ENCODE measurements around the gene CXCL17.

The CXCL17 gene

DNA sequence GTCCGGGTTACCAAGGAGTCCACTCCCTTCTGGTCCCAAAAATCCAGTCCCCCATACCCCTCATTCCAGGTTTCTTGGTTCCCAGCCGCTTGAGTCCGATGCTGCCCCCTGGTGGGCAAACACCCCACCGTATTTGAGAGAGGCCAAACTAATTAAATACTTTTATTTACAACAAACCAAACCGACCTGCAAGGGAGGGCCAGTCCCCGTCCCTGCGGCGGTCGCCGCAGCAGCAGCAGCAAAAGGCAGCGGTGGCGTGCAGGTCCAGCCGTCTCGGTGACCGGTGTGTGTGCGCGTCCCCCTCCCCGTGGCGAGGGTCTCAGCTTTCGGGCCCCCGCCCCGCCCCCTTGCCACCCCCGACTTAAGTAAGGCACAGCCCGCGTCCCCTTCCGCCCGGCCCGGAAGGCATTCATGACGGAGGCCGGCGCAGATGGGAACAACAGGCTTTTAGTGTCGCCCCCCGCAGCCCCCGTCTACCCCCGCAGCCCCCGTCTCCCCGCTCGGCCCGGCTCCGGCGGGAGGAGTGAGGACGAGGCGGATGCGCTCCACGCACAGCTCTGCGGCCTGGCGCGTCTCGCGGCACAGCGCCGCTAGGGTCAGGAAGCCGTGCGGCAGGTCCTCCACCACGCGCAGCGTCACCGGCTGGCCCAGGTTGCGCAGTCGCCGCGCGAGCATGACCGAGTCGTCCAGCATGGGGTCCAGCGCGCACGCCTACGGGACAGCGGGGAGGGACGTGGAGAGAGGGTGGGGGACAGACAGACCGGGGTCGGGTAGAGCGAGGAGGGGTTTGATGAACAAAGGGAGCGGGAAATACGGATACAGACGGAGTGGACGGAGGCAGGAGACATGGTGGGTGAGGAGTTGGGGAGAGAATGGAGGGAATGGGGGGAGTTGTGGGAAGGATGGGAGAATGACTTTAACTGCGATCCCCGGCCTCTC is 41.1 kb downstream of the CXCL17 start:
- DNase-seq, result peak in 50 of 56 donors; percentile 15 to 89 (median 62)

DNA sequence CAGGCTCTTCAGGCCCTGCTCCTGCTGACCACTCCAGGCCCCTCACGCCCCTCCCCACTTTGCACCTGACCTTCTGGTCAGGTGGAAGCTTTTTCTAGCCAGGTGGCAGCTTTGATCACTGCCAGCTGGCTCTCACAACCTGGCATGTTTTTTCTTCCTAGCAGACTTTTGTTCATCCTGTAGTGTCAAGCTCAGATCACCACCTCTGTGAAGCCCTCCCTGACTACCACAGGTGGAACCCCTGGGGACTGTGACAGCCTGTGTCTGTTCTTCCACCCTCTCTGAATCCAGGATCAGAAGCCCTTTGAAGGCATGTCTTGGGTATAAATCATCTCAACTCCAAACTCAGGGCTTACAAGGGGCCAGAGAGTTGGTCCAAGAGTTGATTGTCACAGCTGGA is 42.3 kb downstream of the CXCL17 start:
- DNase-seq, result no peak

DNA sequence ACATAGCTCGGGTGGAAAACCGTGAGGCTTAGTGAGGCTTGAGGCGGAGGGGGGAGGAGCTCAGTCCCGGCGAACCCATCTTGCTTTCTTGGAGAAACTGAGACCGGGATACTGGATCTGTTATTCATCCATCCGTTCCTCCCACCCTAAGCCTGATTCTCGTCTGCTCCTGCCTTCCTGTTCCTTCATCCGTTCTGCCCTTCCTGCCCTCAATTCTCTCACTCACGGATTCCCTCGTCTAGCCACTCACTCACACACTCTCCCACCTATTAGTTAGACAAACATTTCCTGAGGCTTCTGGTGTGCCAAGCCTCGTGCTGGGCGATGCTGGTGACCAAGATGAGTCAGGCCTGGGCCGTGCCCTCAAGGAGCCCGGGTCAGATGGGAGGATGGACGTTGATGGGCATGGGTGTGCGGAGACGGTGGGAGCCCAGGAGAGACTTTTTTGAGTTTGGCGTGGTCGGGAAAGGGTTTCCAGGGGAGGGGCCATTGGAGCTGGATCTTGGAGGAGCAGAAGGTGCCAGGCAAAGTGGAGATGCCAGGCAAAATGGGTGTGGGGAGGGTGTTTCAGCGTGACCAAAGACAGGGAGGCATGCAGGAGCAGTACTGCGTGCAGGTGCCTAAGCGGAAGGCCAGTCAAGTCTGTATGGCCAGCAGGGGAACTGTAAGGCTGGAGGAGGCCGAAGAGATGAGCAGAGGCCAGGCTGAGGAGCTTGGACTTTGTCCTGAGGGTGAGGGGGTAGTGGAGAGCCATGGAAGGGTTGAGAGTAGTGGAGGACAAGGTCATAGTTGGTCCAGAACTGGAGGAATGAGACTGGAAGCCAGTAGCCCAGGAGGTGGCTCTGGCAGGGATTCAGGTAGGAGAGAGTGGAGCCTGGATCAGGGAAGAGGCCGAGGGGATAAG is 45.2 kb downstream of the CXCL17 start:
- DNase-seq, result peak in 2 of 56 donors; percentile 28 to 52

DNA sequence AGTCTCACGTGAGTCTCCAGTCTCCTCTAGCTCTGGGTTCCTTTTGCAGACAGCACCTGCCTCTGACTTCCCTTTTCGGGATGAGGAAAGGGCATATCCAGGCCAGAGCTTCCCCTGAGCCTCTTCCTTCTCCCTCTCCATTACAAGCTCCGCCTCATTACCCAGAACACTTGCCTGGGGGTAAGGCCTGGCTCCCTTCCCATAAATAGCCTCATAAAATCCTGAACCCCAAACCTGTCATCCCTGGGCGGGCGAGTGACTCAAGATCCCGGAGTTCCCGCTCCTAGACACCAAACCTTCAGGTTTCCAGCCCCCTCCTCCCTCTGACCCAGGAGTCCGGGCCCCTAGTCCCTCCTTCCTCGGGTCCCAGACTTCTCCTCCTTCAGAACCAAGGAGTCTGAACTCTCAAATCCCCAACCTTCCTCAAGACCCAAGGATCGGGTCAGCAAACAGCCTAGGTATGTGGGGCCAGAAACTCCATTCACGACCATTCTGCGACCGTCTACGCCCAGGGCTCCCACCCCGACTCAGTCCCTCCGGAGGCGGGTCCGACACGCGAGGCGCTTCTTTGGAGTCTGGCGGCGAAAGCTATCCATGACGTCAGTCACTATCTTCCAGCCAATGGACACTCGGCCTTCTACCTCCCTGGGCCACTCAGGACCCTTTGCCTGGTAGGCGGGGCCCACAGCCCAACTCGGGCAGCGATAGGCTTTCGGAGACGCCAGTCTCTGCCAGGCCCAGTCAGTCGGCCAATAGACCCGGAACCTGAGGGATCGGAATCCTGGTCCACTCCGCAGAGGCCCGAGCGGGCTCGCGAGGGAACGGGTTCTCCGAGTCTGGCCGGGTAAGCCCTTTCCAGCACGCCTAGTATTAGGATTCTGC is 46.1 kb downstream of the CXCL17 start:
- DNase-seq, result peak; percentile 84 to 99 (median 97)

DNA sequence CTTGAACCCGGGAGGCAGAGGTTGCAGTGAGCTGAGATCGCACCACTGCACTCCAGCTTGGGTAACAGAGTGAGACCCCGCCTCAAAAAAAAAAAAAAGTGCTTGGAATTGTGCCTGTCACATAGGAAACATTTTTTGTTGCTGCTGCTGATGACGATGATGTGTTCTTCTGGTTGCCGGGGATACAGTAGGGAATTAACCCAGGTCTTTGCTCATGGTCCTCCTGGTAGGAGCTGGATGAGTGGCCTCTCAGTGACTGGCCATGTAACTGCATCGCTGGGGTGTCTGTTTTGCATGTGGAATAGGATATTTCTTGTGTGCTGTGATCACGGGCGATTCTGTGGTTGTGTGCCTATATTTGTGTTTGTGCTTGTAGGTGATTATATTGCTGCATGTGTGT is 48.0 kb downstream of the CXCL17 start:
- DNase-seq, result no peak

DNA sequence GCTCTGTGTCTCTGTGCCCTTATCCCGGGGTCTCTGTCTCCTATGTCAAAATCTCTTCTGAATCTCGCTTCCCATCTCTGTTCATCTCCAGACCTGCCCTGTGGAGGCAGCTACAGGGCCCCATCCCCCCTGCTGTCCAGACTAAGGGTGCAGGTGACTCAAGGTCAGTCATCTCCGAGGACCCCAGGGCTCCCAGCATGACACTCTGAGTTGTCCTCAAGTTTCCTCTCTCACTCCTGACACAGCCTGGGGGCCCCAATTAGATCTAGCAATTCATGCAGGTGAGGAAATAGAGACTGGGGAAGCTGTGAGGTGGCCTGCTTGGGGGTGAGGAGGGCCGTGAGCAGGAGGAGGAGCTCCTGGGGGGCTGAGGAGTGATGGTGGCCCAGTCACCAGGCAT is 50.6 kb downstream of the CXCL17 start:
- no peak for DNase-seq

DNA sequence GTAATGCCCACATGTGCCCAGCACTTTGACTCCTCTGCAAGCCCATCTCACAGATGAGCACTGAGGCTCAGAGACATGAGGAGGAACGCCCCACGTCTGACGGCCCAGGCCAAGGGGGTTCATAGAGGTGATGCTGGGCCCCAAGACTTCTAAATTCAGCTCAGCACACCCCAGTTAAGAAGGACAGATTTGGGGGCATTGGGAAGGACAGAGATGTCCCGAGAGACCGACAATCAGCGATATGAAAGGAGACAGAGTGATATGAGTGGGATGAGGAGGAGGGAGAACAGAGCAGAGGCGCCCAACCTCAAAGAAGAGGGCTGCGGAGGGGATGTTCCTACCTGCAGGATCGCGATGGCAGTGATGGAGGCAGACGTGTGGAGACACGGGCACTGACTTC is 52.8 kb downstream of the CXCL17 start, which contains the start of gene CNFN:
CNFN (minus strand) TSS at position 399 of the 400 bp plus-strand sequence. CDS start 1,260 bp downstream, outside the sequence.
- DNase-seq, result no peak

DNA sequence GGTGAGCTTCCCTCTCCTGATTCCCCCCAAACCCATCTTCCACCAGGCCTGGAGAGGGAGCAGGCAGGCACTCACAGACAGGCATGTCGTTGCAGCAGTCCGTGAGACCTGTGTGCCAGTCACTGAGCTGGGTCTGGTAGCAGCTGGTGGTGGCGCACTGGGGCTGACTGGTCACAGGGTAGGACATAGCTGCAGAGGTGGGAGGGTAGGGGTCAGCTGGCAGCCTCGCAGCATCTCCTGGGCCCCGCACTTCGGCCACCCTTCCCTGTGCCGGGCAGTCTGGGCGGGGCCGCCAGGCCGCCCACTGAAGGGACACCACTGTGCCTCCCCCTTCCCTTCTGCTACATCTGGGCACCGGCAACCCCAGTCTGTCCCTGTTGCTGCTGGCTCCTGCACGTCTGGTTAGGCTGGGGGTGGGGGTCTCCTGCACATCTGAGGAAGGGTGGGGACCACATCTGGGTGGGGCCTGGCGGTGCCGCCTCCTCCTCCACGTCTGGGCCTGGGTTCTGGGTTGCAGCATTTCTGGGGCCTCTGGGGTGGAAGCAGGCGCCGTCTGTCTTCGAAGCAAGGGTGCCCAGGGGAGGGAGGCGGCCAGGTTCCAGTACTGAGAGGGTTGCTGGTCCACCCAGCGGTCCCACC is 53.8 kb downstream of the CXCL17 start:
- DNase-seq, result no peak

DNA sequence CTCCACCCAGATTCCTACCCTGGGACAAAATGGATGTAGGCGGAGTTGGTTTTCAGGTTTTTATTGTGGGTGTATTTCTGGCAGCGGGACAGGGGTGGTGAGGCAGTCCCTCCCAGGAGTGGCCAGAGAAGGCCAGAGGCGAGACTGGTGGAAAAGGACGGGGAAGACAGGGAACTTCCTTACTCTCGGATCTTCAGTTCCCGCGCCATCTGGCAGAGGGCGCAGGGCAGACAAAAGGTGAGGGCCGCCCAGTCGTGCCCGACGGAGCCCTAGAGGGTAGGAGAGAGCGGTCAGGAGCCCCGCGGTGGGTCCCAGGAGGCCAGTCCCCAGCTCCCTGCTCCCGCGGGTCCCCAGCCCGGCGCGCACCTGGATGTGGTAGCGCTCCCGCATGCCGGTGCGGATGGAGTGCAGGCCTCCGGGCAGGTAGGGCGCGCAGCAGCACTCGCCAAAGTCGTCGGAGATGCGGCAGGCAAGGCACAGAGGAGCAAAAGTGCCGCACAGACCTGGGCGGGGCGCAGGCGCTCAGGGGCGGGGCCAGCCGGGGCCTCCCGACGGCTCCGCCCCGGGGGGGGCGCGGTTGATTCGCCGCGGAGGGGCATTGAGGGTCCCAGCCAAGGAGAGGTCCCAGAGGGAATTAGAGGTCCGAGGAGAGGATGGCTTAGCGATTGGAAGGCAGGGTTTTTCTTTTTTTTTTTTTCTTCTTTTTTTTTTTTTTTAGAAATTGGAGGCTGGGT is 55.6 kb downstream of the CXCL17 start:
- peak in 29 of 56 donors; percentile 2 to 64 (median 32) for DNase-seq

DNA sequence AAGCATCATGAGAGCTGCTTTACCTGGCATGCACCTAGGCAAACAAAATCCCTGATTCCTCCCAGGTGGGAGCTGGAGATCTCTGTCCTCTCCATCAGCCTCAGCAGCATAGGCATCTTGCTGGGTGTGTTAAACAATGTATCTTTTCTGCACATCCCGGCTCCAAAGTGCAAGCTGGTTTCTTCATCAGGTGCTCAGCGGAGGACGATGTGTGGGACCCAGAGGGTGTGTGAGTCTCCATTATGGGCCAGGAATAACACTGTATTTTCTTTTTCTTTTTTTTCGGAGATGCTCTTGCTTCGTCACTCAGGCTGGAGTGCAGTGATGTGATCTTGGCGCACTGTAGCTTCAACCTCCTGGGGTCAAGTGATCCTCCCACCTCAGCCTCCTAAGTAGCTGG is 62.6 kb downstream of the CXCL17 start:
- peak in 2 of 56 donors; percentile 5 to 16 for DNase-seq

Data from nucleus accumbens (tissue), 56 donors.